SK-N-SH treated with all-trans-retinoic acid at 6 μM for 48 hours (cell line): ENCODE results near the gene TESPA1.

ENCODE experiments used
- CREB5 ChIP-seq: fragments of 250-450 bp; sonication (Bioruptor Pico); IDR thresholded peaks from 2 replicates; pipeline ENCODE4 v1.5.1; 2020; ENCODE audit warnings: low read depth, mild to moderate bottlenecking, moderate library complexity
- CSDC2 ChIP-seq: fragments of 250-450 bp; sonication (Bioruptor Pico); IDR thresholded peaks from 2 replicates; pipeline ENCODE4 v1.5.0; 2020; ENCODE audit warnings: mild to moderate bottlenecking, moderate library complexity
- CSRNP3 ChIP-seq: fragments of 250-450 bp; sonication (Bioruptor Pico); IDR thresholded peaks from 2 replicates; pipeline ENCODE4 v1.5.1; 2021; ENCODE audit warnings: mild to moderate bottlenecking, moderate library complexity
- PATZ1 ChIP-seq: fragments of 250-450 bp; sonication (Bioruptor Pico); IDR thresholded peaks from 2 replicates; pipeline ENCODE4 v1.8.0; 2020; ENCODE audit warnings: mild to moderate bottlenecking, moderate library complexity, borderline replicate concordance
- POU6F1 ChIP-seq: fragments of 250-450 bp; sonication (Bioruptor Pico); IDR thresholded peaks from 2 replicates; pipeline ENCODE4 v1.8.0; 2021; ENCODE audit warnings: low read depth, mild to moderate bottlenecking, moderate library complexity, borderline replicate concordance
- RARB ChIP-seq: fragments of 250-450 bp; sonication (Bioruptor Pico); IDR thresholded peaks from 2 replicates; pipeline ENCODE4 v1.8.0; 2021; ENCODE audit warnings: mild to moderate bottlenecking, moderate library complexity
- TSHZ2 ChIP-seq: fragments of 250-450 bp; sonication (Bioruptor Pico); IDR thresholded peaks from 2 replicates; pipeline ENCODE4 v1.5.0; 2020; ENCODE audit warnings: mild to moderate bottlenecking, moderate library complexity
- ZC3H10 ChIP-seq: fragments of 250-450 bp; sonication (Bioruptor Pico); IDR thresholded peaks from 2 replicates; pipeline ENCODE4 v1.5.1; 2021; ENCODE audit warnings: mild to moderate bottlenecking, moderate library complexity
- ZFP3 ChIP-seq: fragments of 250-450 bp; sonication (Bioruptor Pico); IDR thresholded peaks from 2 replicates; pipeline ENCODE4 v1.5.0; 2020; ENCODE audit warnings: mild to moderate bottlenecking, moderate library complexity
- ZFP30 ChIP-seq: fragments of 450-650 bp; formaldehyde crosslinking; IDR thresholded peaks from 2 replicates; pipeline ENCODE4 v1.5.0; 2022; ENCODE audit warnings: mild to moderate bottlenecking, moderate library complexity
- ZNF70 ChIP-seq: fragments of 450-650 bp; formaldehyde crosslinking; IDR thresholded peaks from 2 replicates; pipeline ENCODE4 v1.5.0; 2020; ENCODE audit warnings: mild to moderate bottlenecking, moderate library complexity
- ZNF8 ChIP-seq: fragments of 450-650 bp; formaldehyde crosslinking; IDR thresholded peaks from 2 replicates; pipeline ENCODE4 v1.5.0; 2020; ENCODE audit warnings: mild to moderate bottlenecking, moderate library complexity

- TF ChIP-seq ZFP30 (CRISPR knock-in tag) = no peak
- TF ChIP-seq CSRNP3 (CRISPR knock-in tag) = no peak
- TF ChIP-seq ZNF70 (CRISPR knock-in tag) = no peak
- no peak for TF ChIP-seq ZNF8 (CRISPR knock-in tag)
- no peak for TF ChIP-seq CSDC2 (CRISPR knock-in tag)
- TF ChIP-seq POU6F1 (CRISPR knock-in tag) = no peak
- no peak for TF ChIP-seq TSHZ2 (CRISPR knock-in tag)
- TF ChIP-seq ZC3H10 (CRISPR knock-in tag) = no peak
- TF ChIP-seq PATZ1 (CRISPR knock-in tag) = no peak
- TF ChIP-seq ZFP3 (CRISPR knock-in tag) = no peak
- no peak for TF ChIP-seq CREB5 (CRISPR knock-in tag)
- no peak for TF ChIP-seq RARB (CRISPR knock-in tag)
These were observed 50.1 kb downstream of the TESPA1 start for GRCh38 chr12:54934419-54934818.
